Measurements from ENCODE around the gene MALAT1.
"Not testable (repeated sequence)": the region's sequence is repeated elsewhere in the genome, so short reads cannot be mapped to it uniquely, and the experiment has no call there.

Gene MALAT1

GRCh38 chr11:65499713-65500386, 1.0 kb downstream of the MALAT1 start:
- DNase-seq = no peak

GRCh38 chr11:65500387-65501185, 1.7 kb downstream of the MALAT1 start:
- DNase-seq = peak; percentile 51

DNA sequence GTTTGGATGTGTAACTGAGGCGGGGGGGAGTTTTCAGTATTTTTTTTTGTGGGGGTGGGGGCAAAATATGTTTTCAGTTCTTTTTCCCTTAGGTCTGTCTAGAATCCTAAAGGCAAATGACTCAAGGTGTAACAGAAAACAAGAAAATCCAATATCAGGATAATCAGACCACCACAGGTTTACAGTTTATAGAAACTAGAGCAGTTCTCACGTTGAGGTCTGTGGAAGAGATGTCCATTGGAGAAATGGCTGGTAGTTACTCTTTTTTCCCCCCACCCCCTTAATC, 2.3 kb downstream of the MALAT1 start:
- DNase-seq = no peak

DNA sequence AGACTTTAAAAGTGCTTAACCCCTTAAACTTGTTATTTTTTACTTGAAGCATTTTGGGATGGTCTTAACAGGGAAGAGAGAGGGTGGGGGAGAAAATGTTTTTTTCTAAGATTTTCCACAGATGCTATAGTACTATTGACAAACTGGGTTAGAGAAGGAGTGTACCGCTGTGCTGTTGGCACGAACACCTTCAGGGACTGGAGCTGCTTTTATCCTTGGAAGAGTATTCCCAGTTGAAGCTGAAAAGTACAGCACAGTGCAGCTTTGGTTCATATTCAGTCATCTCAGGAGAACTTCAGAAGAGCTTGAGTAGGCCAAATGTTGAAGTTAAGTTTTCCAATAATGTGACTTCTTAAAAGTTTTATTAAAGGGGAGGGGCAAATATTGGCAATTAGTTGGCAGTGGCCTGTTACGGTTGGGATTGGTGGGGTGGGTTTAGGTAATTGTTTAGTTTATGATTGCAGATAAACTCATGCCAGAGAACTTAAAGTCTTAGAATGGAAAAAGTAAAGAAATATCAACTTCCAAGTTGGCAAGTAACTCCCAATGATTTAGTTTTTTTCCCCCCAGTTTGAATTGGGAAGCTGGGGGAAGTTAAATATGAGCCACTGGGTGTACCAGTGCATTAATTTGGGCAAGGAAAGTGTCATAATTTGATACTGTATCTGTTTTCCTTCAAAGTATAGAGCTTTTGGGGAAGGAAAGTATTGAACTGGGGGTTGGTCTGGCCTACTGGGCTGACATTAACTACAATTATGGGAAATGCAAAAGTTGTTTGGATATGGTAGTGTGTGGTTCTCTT, 2.8 kb downstream of the MALAT1 start:
- DNase-seq = no peak

DNA sequence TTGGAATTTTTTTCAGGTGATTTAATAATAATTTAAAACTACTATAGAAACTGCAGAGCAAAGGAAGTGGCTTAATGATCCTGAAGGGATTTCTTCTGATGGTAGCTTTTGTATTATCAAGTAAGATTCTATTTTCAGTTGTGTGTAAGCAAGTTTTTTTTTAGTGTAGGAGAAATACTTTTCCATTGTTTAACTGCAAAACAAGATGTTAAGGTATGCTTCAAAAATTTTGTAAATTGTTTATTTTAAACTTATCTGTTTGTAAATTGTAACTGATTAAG, 3.4 kb downstream of the MALAT1 start:
- no peak for DNase-seq

- no peak for DNase-seq
Observed at GRCh38 chr11:65502555-65503367, 3.9 kb downstream of the MALAT1 start.

- no peak for DNase-seq
Observed at GRCh38 chr11:65503368-65503948, 4.6 kb downstream of the MALAT1 start.

GRCh38 chr11:65503949-65504673, 5.3 kb downstream of the MALAT1 start:
- DNase-seq = no peak

- no peak for DNase-seq
Observed at GRCh38 chr11:65504674-65505465, 6.0 kb downstream of the MALAT1 start.

DNA sequence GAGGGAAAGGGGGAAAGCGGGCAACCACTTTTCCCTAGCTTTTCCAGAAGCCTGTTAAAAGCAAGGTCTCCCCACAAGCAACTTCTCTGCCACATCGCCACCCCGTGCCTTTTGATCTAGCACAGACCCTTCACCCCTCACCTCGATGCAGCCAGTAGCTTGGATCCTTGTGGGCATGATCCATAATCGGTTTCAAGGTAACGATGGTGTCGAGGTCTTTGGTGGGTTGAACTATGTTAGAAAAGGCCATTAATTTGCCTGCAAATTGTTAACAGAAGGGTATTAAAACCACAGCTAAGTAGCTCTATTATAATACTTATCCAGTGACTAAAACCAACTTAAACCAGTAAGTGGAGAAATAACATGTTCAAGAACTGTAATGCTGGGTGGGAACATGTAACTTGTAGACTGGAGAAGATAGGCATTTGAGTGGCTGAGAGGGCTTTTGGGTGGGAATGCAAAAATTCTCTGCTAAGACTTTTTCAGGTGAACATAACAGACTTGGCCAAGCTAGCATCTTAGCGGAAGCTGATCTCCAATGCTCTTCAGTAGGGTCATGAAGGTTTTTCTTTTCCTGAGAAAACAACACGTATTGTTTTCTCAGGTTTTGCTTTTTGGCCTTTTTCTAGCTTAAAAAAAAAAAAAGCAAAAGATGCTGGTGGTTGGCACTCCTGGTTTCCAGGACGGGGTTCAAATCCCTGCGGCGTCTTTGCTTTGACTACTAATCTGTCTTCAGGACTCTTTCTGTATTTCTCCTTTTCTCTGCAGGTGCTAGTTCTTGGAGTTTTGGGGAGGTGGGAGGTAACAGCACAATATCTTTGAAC, 6.8 kb downstream of the MALAT1 start:
- DNase-seq = no peak

- DNase-seq = no peak
Observed at GRCh38 chr11:65506290-65506771, 7.5 kb downstream of the MALAT1 start.

DNA sequence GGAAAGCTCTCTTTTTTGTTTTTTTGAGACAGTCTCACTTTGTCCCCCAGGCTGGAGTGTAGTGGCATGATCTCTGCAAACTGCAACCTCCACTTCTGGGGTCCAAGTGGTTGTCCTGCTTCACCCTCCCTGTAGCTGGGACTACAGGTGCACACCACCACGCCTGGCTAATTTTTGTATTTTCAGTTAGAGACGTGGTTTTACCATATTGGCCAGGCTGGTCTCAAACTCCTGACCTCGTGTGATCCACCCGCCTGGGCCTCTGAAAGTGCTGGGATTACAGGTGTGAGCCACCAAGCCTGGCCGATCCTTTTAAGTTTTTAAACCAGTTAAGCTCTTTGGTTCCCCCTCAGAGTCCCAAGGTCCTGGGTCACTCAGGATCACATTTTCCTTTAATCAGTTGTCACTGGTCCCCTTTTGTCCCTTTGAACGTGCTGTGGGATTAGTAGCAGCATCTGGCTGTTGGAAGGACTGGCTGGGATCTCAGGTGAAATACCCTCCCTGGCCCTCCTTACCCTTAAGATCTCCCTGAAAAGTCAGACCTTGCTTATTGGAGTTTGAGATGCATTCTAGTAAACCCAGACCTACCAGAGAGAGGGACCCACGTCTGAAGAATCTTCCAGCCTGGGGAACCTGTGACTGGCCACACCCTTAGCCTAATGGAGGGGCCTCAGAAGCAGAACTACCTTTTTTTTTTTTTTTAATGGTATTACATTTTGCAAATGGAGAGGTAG, 8.1 kb downstream of the MALAT1 start:
- DNase-seq = no peak

DNA sequence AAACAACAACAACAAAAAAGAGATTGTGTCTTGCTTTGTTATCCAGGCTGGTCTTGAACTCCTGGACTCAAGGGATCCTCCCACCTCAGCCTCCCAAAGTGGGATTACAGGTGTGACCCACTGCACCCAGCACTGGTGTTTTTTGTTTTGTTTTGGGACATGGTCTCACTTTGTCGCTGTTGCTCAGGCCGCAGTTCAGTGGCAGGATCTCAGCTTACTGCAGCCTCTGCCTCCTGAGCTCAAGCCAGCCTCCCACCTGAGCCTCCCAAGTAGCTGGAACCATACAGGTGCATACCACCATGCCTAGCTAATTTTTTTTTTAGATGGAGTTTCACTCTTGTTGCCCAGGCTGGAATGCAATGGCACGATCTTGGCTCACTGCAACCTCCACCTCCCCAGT, 13.5 kb downstream of the MALAT1 start:
- DNase-seq = not testable (repeated sequence)

DNA sequence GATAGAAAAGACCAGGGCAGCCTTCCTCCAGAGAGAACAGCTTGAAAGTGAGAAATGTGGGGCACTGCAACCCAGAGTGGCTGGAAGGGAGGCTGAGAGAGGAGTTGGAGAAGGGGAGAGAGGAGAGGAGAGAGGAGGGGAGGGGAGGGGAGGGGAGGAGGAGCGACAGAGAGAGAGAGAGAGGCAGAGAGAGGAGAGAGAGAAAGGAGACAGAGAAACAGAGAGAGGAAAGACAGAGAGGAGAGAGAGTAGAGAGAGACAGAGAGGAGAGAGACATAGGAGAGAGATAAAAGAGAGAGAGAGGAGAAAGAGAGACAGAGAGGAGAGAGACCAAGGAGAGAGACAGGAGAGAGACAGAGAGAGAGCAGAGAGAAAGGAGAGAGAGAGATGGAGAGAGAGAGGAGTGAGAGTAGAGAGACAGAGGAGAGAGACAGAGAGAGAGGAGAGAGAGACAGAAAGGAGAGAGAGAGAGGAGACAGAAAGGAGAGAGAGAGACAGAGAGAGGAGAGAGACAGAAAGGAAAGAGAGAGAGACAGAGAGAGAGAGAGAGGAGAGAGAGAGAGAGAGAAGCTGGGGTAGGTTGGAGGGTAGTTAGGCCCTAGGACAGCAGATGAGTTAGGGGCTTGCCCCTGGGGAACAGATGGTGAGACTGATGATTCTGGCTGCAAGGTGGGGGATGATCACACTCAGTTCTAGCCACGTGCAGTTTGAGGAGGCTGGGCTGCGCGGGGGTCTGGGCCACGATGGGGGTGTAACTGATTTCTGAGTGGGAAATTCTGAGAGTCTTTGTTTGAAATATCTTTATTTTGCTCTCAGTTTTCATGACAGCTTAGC, 17.5 kb downstream of the MALAT1 start:
- no peak for DNase-seq

DNA sequence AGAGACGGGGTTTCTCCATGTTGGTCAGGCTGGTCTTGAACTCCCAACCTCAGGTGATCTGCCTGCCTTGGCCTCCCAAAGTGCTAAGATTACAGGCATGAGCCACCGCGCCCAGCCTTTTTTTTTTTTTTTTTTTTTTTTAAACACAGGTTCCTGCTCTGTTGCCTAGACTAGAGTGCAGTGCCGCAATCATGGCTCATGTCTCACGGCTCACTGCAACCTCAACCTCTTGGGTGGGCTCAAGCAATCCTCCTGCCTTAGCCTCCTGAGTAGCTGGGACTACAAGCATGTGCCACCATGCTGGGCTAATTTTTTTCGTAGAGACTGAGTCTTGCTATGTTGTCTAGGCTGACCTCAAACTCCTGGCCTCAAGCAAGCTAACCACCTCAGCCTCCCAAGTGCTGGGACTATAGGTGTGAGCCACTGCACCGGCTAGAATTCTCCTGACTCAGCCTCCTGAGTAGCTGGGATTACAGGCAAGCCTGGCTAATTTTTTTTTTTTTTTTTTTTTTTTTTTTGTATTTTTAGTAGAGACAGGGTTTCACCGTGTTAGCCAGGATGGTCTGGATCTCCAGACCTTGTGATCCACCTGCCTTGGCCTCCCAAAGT, 20.2 kb downstream of the MALAT1 start:
- DNase-seq = not testable (repeated sequence)

- not testable (repeated sequence) for DNase-seq
Observed at GRCh38 chr11:65521777-65522521, 23.1 kb downstream of the MALAT1 start.

Measured in stimulated activated CD4-positive, alpha-beta T cell treated with anti-CD3 and anti-CD28 coated beads, Interleukin-4, amount 100 ng/mL, for 1 hour (primary cell).